ENCODE measurements around the gene C15orf40.

The C15orf40 gene

GRCh38 chr15:82992436-82992998, 18.9 kb downstream of the C15orf40 start:
- no peak for DNase-seq

DNA sequence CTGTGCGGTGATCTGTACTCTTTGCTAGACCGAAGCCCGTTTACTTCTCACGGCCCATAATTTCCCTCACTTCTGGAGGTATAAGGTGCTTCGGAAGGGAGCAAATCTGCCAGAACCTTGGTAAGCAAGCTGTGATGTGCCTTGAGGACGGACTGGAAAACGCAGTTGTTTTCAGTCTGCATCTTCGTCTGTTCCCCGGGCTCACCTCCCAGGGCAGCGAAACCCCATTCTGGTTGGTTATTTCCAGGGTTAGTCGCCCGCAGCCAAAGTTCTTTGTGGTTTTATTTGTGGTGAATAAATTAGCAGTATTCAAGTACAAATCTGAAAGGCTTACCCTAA, 25.0 kb downstream of the C15orf40 start:
- no peak for DNase-seq

GRCh38 chr15:82985688-82986441, 25.6 kb downstream of the C15orf40 start, which contains the start of gene RAMAC:
RAMAC (plus strand) TSS chr15:82986210; CDS start chr15:82989019, 2,809 bp downstream.
- peak; percentile 94 for DNase-seq

GRCh38 chr15:82980981-82981380, 30.5 kb downstream of the C15orf40 start:
- no peak for DNase-seq

DNA sequence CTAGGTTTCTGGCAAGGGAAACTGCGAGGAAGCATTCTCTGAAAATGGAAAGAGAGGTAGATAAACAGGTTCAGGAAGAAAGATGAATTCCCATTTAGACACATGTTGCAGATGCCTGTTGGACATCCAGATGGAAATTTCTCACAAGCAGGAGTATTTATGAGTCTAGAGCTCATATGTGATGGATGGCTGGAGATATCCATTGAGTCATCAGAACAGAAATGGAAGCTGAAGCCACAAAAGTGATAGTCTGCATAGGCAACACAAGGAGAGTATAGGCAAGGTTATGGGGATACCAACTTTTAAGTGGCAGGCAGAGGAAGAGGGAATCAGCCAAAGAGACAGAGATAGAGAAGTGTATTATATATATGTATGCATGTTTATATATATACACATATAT, 31.7 kb downstream of the C15orf40 start:
- DNase-seq, result no peak

DNA sequence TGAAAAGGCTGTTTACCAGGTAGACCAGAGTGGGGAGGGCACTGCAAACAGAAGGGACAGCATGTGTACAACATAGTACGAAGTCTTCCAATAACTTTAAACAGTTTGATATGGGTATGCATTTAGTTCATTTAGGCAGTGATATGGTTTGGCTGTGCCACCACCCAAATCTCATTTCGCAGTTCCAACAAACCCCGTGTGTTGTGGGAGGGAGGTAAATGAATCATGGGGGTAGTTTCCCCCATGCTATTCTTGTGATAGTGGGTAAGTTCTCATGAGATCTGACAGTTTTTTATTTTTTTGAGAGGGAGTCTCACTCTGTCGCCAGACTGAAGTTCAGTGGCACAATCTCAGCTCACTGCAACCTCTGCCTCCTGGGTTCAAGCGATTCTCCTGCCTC, 33.0 kb downstream of the C15orf40 start:
- DNase-seq, result no peak

DNA sequence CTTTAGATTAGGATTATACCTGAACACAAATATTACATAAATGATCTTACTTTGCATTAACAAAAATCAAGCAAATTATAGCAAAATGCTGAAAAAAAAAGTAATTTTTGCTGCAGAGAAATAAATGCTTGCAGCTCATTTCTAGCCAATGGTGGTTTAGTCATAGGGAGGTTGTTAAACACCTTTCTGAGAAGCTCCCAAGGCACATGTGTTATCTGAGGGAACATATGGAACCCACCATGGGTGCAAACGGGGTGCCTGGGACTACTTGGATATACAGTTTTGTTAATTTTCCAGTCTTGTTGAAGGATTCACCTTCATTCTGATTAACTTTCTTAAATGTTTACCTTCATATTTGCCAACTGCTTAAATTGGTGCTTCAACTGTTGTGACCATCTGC, 34.4 kb downstream of the C15orf40 start:
- no peak for DNase-seq

DNA sequence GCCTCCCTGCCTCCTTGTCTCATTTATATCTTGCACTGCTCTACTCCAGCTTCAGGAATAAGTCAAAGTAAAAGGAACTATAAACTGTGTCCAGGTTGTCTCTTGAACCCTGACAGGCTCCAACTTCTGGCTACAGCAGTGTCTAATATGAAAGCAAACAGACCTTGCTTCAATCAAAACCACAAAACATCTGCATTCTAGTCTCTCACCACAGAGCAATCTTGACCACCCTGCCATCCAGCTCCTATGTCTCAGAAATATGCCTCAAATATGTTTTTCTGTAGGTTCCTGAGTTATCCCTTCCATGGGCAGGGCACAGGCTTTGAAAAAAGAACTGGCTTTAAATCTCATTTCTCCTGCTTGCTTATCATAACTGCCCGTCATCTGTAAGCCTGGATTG, 38.4 kb downstream of the C15orf40 start:
- no peak for DNase-seq

- DNase-seq, result no peak
Measured at GRCh38 chr15:82971218-82971984, 40.0 kb downstream of the C15orf40 start.

DNA sequence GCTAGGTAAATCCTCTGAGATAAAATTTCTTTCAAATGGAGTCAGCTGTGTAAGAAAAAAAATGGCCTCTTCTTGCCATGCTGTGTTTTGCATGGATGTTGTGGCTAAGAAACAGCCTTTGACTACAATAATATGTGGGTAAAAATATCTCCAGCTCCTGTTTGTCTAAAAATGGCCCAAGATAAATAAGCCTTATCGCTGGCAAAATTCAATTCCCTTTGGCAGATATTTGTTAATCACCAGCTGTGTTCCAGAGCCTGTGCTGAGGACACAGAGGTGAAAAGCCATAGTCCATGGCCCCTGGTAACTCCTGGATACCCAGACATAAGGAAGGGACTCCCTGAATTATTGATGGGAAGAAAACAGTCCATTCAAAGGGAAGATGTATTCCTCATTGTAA, 40.7 kb downstream of the C15orf40 start:
- no peak for DNase-seq

DNA sequence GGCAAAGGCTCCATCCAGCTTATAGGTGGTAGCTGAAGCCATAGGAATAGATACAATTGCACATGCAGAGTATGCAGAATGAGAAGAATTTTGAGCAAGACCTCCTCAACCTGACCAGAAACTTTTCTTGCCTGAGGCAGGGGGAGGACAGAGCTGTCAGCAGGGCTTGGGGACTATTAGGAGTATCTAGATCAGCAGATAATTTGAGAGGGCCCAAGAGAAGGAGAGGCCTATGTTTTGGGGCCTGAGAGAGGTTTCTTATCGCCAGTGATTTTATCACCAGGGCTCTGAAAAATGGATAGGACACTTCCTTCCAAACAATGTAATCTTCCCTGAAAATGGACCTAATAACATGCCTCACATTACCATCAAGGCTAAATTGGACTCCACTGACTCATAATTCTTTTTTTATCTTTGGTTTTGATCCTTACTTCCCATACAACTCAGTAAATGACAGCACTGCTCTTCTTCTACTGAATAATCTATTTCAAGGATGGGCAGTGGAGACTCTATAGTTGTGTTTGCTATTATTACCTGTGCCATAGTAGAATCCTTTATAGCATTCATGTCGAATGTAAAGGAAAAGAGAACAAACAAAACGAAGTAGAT, 41.3 kb downstream of the C15orf40 start:
- no peak for DNase-seq

DNA sequence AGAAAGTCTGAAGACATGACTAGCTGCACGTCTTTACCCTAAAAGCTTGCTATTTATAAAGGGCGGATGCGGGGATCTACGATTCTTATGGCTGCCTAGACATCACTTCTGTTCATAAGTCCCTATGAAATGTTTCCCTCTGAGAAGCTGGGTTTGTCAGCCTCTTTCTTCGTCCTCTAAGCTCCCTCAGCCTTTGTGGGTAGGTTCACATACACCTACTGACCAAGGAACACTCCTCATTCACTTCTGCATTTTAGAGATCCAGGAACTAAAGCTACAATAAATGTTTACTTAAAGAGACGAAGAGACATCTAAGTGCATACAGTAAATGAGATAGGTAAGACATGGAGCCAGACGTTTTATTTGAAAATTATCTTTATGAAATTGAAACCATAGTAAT, 42.1 kb downstream of the C15orf40 start:
- no peak for DNase-seq

DNA sequence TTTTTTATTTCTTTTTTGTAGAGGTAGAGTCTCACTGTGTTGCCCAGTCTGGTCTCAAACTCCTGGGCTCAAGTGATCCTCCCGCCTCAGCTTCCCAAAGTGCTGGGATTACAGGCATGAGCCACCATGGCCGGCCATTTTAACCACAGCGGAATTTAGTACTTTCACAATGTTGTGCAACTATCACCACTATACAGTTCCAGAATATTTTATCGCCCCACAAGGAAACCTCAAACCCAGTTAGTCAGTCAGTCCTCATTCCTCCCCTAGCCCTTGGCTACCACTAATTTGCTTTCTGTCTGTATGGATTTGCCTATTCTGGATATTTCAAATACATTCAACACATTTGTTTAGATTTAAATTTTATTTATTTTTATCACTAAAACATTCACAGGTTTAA, 43.4 kb downstream of the C15orf40 start:
- no peak for DNase-seq

- no peak for DNase-seq
Measured at GRCh38 chr15:82966671-82967071, 44.8 kb downstream of the C15orf40 start.

DNA sequence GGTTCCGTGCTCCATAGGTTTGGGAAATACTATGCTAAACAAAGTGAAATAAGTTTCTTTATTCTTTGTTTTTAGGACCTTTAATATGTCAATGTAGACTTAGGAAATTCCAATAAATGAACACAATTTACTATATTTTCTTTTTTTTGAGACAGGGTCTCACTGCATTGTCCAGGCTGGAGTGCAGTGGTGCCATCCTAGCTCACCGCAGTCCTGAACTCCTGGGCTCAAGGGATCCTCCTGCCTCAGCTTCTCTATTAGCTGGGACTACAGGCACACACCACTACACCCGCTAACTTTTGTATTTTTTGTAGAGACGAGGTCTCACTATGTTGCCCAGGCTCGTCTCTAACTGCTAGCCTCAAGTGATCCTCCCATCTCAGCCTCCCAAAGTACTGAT, 46.5 kb downstream of the C15orf40 start:
- no peak for DNase-seq

GRCh38 chr15:82963471-82964341, 47.7 kb downstream of the C15orf40 start:
- DNase-seq, result no peak

DNA sequence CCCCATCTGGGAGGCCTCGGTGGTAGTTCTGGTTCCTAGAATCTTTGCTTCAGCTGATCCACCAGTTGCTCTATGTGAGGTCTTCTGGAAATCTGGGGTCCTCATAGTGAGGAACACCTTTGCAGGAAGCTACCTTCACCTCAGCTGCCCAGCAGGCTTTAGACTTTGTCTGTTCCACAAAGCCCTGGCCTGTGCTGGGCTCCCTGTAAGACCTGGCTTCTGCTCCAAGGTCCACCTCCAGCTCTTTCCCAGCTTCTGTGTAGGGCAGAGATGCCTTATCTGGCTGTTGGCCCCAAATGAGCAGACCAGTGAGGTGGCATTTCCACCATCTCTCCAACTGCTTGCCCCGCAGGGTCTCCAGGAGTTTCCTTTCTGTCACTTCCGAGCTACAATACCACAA, 50.7 kb downstream of the C15orf40 start:
- no peak for DNase-seq

DNA sequence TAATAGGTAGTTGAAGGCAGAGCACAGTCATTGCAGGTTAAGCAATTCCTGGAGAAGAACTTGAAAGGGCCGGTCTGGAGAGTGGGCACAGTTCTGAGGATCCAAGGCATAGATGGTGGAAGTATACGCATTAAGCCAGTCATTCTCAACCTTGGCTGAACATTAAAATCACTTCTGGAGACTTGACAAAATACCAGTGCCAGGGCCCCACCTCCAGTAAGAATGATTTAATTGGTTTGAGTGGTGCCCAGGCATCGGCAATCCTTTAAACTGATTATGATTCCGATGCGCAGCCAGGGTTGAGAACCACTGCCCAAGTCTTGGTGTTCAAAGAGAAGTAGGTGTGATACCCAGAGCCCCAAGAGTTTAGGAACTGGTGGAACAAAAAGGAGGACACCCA, 52.0 kb downstream of the C15orf40 start:
- DNase-seq, result no peak

DNA sequence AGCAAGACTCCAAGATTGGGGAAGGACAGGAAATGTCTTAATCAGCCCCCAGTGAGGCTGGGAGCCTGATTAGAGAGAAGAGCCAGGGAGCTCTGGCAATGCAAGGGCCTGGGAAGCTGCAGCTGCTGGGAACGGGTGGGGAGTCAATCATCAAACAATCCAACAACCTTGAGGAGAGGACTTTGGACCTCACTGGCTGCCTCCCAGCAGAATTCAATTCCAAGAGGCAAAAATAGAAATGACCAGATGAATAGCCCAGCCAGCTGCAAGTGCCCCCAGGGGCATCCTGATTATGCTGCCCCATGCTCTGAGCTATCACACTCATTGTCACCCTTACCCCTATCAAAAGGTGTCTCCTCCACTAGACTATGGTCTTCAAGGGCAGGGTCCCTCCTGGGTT, 52.8 kb downstream of the C15orf40 start:
- no peak for DNase-seq

GRCh38 chr15:82952158-82953081, 59.0 kb downstream of the C15orf40 start, which contains the start of gene HOMER2:
HOMER2 (minus strand) TSS chr15:82952720; CDS start chr15:82952535, 185 bp downstream.
- DNase-seq, result peak; percentile 47

DNA sequence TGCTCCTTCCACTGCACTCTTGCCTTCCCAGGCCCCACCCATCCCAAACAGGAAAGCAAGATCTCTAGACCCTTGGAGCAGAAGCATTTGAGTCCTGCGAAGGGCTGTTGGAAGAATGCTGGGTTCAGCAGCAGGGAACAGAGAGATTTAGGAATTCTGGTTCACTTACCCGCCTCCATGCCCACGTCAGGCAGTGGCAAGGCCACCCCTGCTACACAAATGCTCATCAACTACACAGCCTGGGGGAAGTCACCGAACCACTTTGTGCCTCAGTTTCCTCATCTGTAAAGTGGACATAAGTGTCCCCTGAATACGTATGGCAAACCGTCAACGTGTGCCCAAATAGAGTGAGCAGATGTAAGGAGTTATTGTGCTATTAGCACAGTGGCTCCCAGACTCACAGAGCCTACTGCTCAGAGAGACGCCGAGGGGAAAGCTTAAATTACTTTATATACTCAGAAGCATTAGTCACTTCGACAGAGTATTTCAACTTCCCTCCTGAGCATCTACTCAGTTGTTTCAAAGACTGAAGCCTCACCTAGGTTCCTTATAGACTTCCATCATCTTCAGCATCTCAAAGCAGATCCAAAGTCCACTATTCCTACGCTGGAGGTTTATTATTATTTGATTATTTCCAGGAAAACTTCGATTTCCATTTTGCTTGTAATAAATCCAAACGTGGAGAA, 59.8 kb downstream of the C15orf40 start:
- no peak for DNase-seq
